ENCODE results near the gene USP54.

USP54 gene, protein sequence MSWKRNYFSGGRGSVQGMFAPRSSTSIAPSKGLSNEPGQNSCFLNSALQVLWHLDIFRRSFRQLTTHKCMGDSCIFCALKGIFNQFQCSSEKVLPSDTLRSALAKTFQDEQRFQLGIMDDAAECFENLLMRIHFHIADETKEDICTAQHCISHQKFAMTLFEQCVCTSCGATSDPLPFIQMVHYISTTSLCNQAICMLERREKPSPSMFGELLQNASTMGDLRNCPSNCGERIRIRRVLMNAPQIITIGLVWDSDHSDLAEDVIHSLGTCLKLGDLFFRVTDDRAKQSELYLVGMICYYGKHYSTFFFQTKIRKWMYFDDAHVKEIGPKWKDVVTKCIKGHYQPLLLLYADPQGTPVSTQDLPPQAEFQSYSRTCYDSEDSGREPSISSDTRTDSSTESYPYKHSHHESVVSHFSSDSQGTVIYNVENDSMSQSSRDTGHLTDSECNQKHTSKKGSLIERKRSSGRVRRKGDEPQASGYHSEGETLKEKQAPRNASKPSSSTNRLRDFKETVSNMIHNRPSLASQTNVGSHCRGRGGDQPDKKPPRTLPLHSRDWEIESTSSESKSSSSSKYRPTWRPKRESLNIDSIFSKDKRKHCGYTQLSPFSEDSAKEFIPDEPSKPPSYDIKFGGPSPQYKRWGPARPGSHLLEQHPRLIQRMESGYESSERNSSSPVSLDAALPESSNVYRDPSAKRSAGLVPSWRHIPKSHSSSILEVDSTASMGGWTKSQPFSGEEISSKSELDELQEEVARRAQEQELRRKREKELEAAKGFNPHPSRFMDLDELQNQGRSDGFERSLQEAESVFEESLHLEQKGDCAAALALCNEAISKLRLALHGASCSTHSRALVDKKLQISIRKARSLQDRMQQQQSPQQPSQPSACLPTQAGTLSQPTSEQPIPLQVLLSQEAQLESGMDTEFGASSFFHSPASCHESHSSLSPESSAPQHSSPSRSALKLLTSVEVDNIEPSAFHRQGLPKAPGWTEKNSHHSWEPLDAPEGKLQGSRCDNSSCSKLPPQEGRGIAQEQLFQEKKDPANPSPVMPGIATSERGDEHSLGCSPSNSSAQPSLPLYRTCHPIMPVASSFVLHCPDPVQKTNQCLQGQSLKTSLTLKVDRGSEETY (N-terminal part only)

DNA sequence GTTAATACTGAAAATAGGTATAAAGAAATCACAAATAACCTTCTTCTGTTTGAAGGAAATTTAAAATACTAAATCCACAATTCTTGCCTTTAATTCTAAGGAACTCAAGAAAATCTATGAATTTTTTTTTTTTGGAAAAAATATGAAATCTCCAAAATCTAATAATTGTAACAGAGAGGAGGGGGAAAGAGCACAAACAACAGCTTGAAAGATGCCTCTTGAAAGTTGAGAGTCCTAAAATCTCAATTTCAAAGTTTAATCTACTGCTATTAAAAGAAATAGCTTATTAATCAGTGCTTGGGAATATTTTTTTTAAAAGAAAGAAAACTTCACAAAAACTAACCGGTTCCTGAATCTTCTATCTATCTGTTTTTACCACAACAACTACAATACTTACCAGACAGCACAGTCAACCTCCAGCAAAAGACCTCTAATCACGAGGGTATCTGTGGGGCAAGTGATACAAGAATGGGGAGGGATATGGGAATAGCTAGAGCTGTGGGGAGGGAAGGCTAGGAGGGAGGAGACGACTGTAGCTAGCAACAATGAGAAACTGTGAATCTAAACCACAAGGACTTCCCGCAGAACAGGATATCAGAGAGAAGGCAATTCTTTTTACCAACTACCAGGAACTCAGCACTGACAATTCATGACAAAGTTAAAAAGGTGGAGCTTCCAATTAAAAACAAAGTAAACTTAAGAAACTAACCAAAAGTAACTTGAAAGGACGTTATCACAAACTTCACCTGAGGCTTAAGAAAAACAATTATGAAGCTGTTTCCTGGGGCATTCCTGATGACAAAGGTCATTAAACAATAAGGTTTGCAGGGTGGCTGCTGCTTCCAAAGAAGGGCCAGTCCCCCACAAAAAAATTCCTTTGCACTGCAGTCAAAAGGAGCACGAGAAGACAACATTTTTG, at the start of gene USP54:
Gene USP54, minus strand, starts transcription at position 462 of the 919 bp plus-strand sequence. CDS start 15,684 bp downstream, outside the sequence.
- DNase-seq (ENCODE audit: low read depth), result no peak
- no peak within 1 kb of the TSS; the same call in 1 of the 2 replicates for H3K4me3 ChIP-seq (ENCODE audit: control insufficient read depth, low read depth, low read length)

DNA sequence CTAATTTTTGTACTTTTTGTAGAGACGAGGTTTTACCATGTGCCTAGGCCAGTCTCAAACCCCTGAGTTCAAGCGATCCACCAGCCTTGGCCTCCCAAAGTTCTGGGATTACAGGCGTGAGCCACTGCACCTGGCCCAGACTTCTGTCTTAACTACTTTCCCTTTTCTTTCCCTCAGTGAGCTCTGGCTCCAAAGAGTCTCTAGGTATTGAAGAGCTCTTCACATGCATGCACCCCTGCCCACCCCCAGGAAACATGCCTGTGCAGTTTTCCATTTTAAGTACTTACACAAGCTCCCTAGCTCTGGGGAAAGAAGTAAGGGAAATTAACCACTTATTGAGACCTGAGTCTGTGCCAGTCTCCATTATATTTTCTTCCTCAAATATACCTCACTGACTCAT, 48.1 kb upstream of the USP54 start:
- no peak for DNase-seq (ENCODE audit: low read depth)
- TF ChIP-seq, protein P1, sequence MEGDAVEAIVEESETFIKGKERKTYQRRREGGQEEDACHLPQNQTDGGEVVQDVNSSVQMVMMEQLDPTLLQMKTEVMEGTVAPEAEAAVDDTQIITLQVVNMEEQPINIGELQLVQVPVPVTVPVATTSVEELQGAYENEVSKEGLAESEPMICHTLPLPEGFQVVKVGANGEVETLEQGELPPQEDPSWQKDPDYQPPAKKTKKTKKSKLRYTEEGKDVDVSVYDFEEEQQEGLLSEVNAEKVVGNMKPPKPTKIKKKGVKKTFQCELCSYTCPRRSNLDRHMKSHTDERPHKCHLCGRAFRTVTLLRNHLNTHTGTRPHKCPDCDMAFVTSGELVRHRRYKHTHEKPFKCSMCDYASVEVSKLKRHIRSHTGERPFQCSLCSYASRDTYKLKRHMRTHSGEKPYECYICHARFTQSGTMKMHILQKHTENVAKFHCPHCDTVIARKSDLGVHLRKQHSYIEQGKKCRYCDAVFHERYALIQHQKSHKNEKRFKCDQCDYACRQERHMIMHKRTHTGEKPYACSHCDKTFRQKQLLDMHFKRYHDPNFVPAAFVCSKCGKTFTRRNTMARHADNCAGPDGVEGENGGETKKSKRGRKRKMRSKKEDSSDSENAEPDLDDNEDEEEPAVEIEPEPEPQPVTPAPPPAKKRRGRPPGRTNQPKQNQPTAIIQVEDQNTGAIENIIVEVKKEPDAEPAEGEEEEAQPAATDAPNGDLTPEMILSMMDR (IDR thresholded peaks at IDR 0.05; ENCODE audit: control insufficient read depth, insufficient read depth, low read depth, low read length, missing control alignments), result no peak

More for the DNA sequence above, at the start of gene USP54:
- TF ChIP-seq, protein P1 (IDR thresholded peaks at IDR 0.05; ENCODE audit: control insufficient read depth, insufficient read depth, low read depth, low read length, missing control alignments), result no peak

DNA sequence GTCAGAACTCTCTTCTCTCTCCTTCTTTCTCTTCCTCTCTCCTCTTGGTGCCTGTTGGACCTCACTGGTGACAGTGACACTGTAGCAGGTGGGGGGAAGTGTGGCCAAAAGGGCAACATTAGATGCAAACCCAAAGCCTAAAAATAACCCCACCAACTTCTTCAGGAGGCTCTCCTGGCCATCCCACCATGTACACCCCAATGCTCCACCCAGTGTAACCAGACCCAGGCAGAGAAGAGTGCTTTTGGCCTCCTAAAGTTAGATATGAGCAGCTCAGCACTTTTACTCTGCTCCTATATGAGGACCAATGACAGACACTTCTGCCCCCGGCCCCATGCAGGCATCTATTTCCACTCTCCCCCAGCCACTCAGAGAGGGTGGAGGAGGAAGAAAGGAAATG, 44.6 kb upstream of the USP54 start:
- TF ChIP-seq, protein P1 (IDR thresholded peaks at IDR 0.05; ENCODE audit: control insufficient read depth, insufficient read depth, low read depth, low read length, missing control alignments), result no peak
- no peak for DNase-seq (ENCODE audit: low read depth)
- no peak overlapping the region for H3K4me3 ChIP-seq (ENCODE audit: control insufficient read depth, low read depth, low read length)

More for the DNA sequence above, 48.1 kb upstream of the USP54 start:
- no peak overlapping the region for H3K4me3 ChIP-seq (ENCODE audit: control insufficient read depth, low read depth, low read length)

DNA sequence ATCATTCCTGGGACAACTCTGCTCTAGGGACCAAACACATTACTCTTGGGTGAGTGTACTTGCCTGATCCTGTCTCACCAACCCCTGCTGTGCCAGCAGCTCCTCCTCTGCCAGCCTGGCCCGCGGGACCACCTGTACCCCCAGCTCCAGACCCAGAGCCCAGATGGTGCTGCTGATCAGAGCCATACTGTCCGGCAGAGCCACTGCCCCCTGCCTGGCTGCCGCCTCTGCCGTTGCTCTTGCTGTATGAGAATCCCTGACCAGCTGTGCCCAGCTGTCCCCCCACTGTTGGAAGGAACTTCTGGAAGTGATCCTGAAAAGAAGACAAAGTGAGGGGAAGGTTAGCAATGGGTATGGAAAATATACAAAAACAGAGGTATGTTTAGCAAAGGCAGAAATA, 43.3 kb upstream of the USP54 start:
- no peak for DNase-seq (ENCODE audit: low read depth)

DNA sequence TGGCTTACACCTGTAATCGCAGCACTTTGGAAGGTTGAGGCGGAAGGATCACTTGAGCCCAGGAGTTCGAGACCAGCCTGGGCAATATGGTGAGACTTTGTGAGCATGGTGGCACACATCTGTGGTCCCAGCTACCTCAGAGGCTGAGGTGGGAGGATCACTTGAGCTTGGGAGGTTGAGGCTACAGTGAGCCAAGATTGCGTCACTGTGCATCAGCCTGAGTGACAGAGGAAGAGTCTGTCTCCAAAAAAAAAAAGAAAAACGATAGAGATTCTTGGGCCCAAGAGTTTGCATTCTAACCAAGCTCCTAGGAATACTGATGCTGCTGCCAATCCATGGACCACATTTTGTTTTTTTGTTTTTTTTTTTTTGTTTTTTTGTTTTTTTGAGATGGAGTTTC, 38.0 kb upstream of the USP54 start:
- TF ChIP-seq, protein P1 (IDR thresholded peaks at IDR 0.05; ENCODE audit: control insufficient read depth, insufficient read depth, low read depth, low read length, missing control alignments), result no peak
- DNase-seq (ENCODE audit: low read depth), result no peak
- no peak overlapping the region for H3K4me3 ChIP-seq (ENCODE audit: control insufficient read depth, low read depth, low read length)

More for the DNA sequence above, 43.3 kb upstream of the USP54 start:
- TF ChIP-seq, protein P1 (IDR thresholded peaks at IDR 0.05; ENCODE audit: control insufficient read depth, insufficient read depth, low read depth, low read length, missing control alignments), result no peak
- no peak overlapping the region for H3K4me3 ChIP-seq (ENCODE audit: control insufficient read depth, low read depth, low read length)
